ENCODE measurements around the gene PTTG1.

The PTTG1 gene

DNA sequence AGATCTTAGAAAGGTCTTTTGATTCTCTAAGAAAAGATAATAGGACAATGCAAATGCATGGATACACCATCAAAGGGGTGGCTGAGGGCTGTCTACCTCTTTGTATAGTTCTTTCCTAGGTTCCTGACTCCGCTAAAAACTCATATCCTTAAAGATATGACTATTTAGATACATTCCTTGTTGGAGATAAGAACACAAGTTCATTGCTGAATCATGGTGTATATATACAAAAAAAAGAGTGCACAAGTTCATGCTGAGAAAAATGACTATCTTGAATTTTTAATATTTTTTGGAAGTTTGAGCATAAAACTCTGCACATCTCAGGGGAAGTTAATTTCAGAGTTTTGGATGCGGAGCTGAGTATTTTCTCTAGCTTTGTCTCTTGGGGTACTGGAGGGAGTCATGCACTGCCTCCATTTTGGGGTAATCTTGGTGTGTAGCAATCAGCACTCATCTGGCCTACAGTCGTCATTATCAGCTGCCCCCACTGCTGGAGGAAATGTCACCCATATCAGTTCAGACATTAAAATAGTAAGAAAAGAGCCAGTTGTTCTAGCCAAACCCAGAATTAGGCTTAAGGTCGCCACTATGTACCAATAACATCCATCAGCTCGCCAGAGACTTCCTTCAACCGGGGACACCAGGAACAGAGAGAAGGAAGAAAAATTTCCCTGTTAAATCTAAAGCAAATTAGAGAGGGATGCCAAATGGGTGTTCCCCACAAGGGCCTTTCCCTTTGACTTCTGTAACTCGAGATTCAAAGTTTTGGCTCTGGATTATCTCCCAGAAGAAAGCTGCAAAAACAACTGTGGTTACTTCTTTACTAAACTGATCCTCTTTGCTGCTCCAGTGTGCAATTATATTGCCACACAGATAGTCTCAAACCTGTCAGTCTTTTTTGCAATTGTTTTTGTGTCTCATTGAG, 49.0 kb downstream of the PTTG1 start:
- in situ Hi-C loops (cut with MboI; ENCODE audit: low sequenced_read_pairs) = no loop called here

DNA sequence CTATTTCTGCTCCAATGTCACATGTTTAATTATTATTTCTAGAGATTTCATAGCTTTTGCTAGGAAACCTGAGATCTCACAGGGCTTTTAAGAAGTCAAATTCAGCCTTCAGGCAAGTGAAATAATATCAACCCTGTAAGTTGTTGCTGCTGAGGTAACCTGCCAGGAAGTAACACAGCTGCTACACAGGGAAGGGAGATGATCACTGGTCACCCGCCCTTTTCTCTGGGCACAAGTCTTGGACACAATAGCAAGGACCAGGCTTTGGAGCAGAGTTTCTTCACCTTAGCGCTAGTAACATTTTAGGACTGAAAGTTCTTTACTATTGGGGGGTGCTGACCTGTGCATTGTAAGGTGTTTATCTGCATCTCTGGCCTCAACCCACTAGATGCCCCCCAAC, 50.1 kb downstream of the PTTG1 start:
- in situ Hi-C loops (cut with MboI; ENCODE audit: low sequenced_read_pairs) = no loop called here

DNA sequence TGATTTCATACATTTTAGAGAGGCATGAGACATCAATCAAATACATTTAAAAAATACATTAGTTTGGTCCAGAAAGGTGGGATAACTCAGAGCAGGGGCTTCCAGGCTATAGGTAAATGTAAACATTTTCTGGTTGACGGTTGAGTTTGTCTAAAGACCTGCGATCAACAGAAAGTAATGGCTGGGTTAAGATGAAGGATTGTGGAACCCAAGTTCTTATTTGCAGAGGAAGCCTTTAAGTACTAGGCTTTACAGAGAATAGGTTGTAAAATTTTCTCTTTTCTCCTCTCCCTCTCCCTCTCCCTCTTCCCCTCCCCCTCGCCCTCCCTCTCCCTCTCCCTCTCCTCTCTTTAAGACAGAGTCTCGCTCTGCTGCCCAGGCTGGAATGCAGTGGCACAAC, 50.8 kb downstream of the PTTG1 start:
- in situ Hi-C loops (cut with MboI; ENCODE audit: low sequenced_read_pairs) = no loop called here

DNA sequence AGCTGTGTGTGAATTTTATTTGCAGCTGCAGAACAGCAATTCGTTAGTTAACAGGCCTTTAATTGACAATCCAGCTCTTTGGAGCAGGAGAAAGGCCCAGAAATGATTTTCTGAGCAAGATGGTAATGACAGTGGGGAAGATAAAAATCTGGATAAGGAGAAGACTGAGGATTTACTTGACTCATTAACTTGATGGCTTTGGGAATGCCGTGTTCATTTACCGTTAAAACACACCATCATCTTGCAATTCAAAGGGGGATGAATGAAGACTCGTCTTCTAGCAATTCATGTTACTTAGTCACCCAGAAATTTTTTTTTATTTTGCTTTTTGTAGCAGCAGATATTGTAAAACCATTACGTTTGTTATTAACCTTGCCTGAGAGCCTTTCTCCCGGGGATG, 52.0 kb downstream of the PTTG1 start:
- in situ Hi-C loops (cut with MboI; ENCODE audit: low sequenced_read_pairs) = no loop called here

- in situ Hi-C loops (cut with MboI; ENCODE audit: low sequenced_read_pairs) = no loop called here
These were observed 52.4 kb downstream of the PTTG1 start for GRCh38 chr5:160474084-160474483.

GRCh38 chr5:160475864-160476438, 54.3 kb downstream of the PTTG1 start:
- in situ Hi-C loops (cut with MboI; ENCODE audit: low sequenced_read_pairs) = no loop called here

GRCh38 chr5:160477266-160477970, 55.8 kb downstream of the PTTG1 start:
- in situ Hi-C loops (cut with MboI; ENCODE audit: low sequenced_read_pairs) = no loop called here

DNA sequence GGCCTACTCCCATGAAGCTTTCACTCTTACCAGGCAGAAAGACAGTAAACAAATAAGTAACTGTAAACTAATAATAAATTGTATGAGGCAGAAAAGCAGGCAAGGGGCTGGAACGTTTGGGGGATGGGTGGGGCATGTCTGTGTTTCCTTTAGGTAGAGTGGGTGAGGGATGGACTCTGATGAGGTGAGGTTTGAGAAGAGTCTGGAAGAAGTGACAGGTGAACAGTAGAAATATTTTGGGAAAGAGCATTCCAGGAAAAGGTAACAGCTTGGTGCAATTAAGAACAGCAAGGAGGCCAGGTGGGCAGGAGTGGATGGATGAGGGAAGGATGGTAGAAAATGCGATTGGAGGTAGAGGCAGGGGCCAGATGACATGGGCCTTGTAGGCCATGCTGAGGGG, 56.5 kb downstream of the PTTG1 start:
- in situ Hi-C loops (cut with MboI; ENCODE audit: low sequenced_read_pairs) = no loop called here
